OCI-LY1 (cell line): ENCODE measurements around the gene CARD11.

Experiments
- H2AFZ ChIP-seq: fragments of 200-600 bp; sonication (generic), shearing (Covaris generic); 2 replicates; pipeline ENCODE4 v1.6.0; 2014; ENCODE audit warnings: antibody characterized with exemption, mild to moderate bottlenecking, low read length
- H3F3A ChIP-seq: fragments of 200-600 bp; sonication (generic), shearing (Covaris generic); 2 replicates; pipeline ENCODE4 v1.6.0; 2014; ENCODE audit warnings: mild to moderate bottlenecking, antibody characterized with exemption, low read length, moderate library complexity; ENCODE audit not compliant: insufficient read depth
- H3K27ac ChIP-seq: fragments of 200-600 bp; sonication (generic); 2 replicates; pipeline ENCODE4 v1.5.1; 2014; ENCODE audit warnings: low read length, mixed run types, mild to moderate bottlenecking, low read depth; ENCODE audit not compliant: poor library complexity, severe bottlenecking
- H3K27me3 ChIP-seq: fragments of 200-600 bp; sonication (generic); 2 replicates; pipeline ENCODE4 v1.6.0; 2014; ENCODE audit warnings: antibody characterized with exemption, mild to moderate bottlenecking, low read length, moderate library complexity; ENCODE audit not compliant: insufficient read depth
- H3K36me3 ChIP-seq: fragments of 200-600 bp; sonication (generic); 2 replicates; pipeline ENCODE4 v1.6.1; 2014; ENCODE audit warnings: mild to moderate bottlenecking, antibody characterized with exemption, low read length, moderate library complexity, mixed read lengths; ENCODE audit not compliant: insufficient read depth
- H3K4me1 ChIP-seq: fragments of 200-600 bp; sonication (generic); 2 replicates; pipeline ENCODE4 v1.5.1; 2014; ENCODE audit warnings: mild to moderate bottlenecking, low read length, moderate library complexity; ENCODE audit not compliant: insufficient read depth, severe bottlenecking
- H3K4me2 ChIP-seq: fragments of 200-600 bp; sonication (generic), shearing (Covaris generic); 2 replicates; pipeline ENCODE4 v1.6.1; 2014; ENCODE audit warnings: low read length
- H3K4me3 ChIP-seq: fragments of 200-600 bp; sonication (generic); 2 replicates; pipeline ENCODE4 v1.5.1; 2014; ENCODE audit warnings: low read length, low read depth, mild to moderate bottlenecking, mixed read lengths; ENCODE audit not compliant: poor library complexity, severe bottlenecking
- H3K79me2 ChIP-seq: fragments of 200-600 bp; shearing (Covaris generic); 2 replicates; pipeline ENCODE4 v1.6.1; 2016; ENCODE audit warnings: mixed run types, low read length, mixed read lengths; ENCODE audit not compliant: insufficient read depth
- H3K9ac ChIP-seq: fragments of 200-600 bp; sonication (generic), shearing (Covaris generic); 2 replicates; pipeline ENCODE4 v1.6.1; 2014; ENCODE audit warnings: mild to moderate bottlenecking, low read length, mixed read lengths
- H3K9me2 ChIP-seq: fragments of 200-600 bp; sonication (generic), shearing (Covaris generic); 2 replicates; pipeline ENCODE4 v1.6.1; 2014; ENCODE audit warnings: low read depth, mild to moderate bottlenecking, low read length, mixed read lengths
- H3K9me3 ChIP-seq: fragments of 200-600 bp; shearing (Covaris generic); 2 replicates; pipeline ENCODE4 v1.6.1; 2014; ENCODE audit warnings: low read length, mixed read lengths
- H4K20me1 ChIP-seq: fragments of 200-600 bp; sonication (generic), shearing (Covaris generic); 2 replicates; pipeline ENCODE4 v1.6.0; 2016; ENCODE audit warnings: mild to moderate bottlenecking, low read length; ENCODE audit not compliant: insufficient read depth
- CTCF ChIP-seq: fragments of 200-600 bp; sonication (generic), shearing (Covaris generic); IDR thresholded peaks from 2 replicates; pipeline ENCODE4 v1.5.1; 2017; ENCODE audit warnings: mild to moderate bottlenecking, antibody characterized with exemption, low read length, moderate library complexity, mixed read lengths
- EZH2 ChIP-seq: fragments of 200-600 bp; sonication (generic), shearing (Covaris generic); IDR thresholded peaks from 2 replicates; pipeline ENCODE4 v1.8.0; 2017; ENCODE audit warnings: borderline replicate concordance, mixed run types, mild to moderate bottlenecking, antibody characterized with exemption, low read length, moderate library complexity, mixed read lengths

Gene CARD11

GRCh38 chr7:2943851-2944601 lies 99.6 kb downstream of the CARD11 start:
- H3K79me2 ChIP-seq = no peaks in the 10 kb centered on the region
- no peak overlapping the region for H3K4me2 ChIP-seq
- no peak overlapping the region for H3K4me3 ChIP-seq
- no peak overlapping the region for H3K27ac ChIP-seq
- TF ChIP-seq EZH2 (no peak), CTCF (no peak)
- no peaks in the 10 kb centered on the region for H3K4me1 ChIP-seq
- H2AFZ ChIP-seq = no peak overlapping the region
- H3K9ac ChIP-seq = no peak overlapping the region
- no peaks in the 10 kb centered on the region for H4K20me1 ChIP-seq
- no peaks in the 10 kb centered on the region for H3K27me3 ChIP-seq
- H3K36me3 ChIP-seq = peaks cover 48% of the 10 kb centered on the region
- no peaks in the 10 kb centered on the region for H3K9me3 ChIP-seq
- H3F3A ChIP-seq = no peaks in the 10 kb centered on the region
- no peaks in the 10 kb centered on the region for H3K9me2 ChIP-seq

- Histone ChIP-seq H3K9ac (no peak overlapping the region), H3F3A (no peaks in the 10 kb centered on the region), H3K4me3 (no peak overlapping the region), H3K27me3 (no peaks in the 10 kb centered on the region), H3K9me3 (no peaks in the 10 kb centered on the region), H3K79me2 (no peaks in the 10 kb centered on the region), H3K27ac (no peak overlapping the region), H3K4me2 (no peak overlapping the region), H3K9me2 (no peaks in the 10 kb centered on the region), H2AFZ (no peak overlapping the region), H3K4me1 (no peaks in the 10 kb centered on the region), H4K20me1 (no peaks in the 10 kb centered on the region), H3K36me3 (peaks cover 69% of the 10 kb centered on the region)
- TF ChIP-seq EZH2 (no peak), CTCF (no peak)
Measured at GRCh38 chr7:2941216-2941859, 102.3 kb downstream of the CARD11 start.

- Histone ChIP-seq H3F3A (no peaks in the 10 kb centered on the region), H3K79me2 (no peaks in the 10 kb centered on the region), H4K20me1 (no peaks in the 10 kb centered on the region), H3K9me3 (no peaks in the 10 kb centered on the region), H3K9ac (no peak overlapping the region), H3K9me2 (no peaks in the 10 kb centered on the region), H3K27ac (no peak overlapping the region), H3K4me3 (no peak overlapping the region), H3K27me3 (no peaks in the 10 kb centered on the region), H2AFZ (no peak overlapping the region), H3K4me2 (no peak overlapping the region), H3K36me3 (peaks cover 70% of the 10 kb centered on the region), H3K4me1 (no peaks in the 10 kb centered on the region)
- no peak for TF ChIP-seq CTCF
Measured at GRCh38 chr7:2940466-2940865, 103.2 kb downstream of the CARD11 start.
